ENCODE data around the gene SPATA33.
"Not testable (repeated sequence)": the region's sequence is repeated elsewhere in the genome, so short reads cannot be mapped to it uniquely, and the experiment has no call there.

SPATA33 gene

GRCh38 chr16:89690392-89690901 is 32.8 kb downstream of the SPATA33 start:
- TF ChIP-seq, protein P1, sequence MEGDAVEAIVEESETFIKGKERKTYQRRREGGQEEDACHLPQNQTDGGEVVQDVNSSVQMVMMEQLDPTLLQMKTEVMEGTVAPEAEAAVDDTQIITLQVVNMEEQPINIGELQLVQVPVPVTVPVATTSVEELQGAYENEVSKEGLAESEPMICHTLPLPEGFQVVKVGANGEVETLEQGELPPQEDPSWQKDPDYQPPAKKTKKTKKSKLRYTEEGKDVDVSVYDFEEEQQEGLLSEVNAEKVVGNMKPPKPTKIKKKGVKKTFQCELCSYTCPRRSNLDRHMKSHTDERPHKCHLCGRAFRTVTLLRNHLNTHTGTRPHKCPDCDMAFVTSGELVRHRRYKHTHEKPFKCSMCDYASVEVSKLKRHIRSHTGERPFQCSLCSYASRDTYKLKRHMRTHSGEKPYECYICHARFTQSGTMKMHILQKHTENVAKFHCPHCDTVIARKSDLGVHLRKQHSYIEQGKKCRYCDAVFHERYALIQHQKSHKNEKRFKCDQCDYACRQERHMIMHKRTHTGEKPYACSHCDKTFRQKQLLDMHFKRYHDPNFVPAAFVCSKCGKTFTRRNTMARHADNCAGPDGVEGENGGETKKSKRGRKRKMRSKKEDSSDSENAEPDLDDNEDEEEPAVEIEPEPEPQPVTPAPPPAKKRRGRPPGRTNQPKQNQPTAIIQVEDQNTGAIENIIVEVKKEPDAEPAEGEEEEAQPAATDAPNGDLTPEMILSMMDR (IDR thresholded peaks at IDR 0.05; ENCODE audit: low read depth, low read length) = no peak
- H3K9me3 ChIP-seq = no peaks in the 10 kb centered on the region
- H3K27me3 ChIP-seq = no peaks in the 10 kb centered on the region
- H3K4me1 ChIP-seq = no peaks in the 10 kb centered on the region; the same call in 1 of the 2 replicates
- H3K36me3 ChIP-seq = peaks cover 32% of the 10 kb centered on the region
- DNase-seq = no peak
- no peak overlapping the region for H3K4me3 ChIP-seq (ENCODE audit: low read depth, low read length)

- Histone ChIP-seq H3K4me1 (no peaks in the 10 kb centered on the region; the same call in 1 of the 2 replicates), H3K36me3 (peaks cover 40% of the 10 kb centered on the region)
- TF ChIP-seq, protein P1 (IDR thresholded peaks at IDR 0.05; ENCODE audit: low read depth, low read length) = no peak
Measured at GRCh38 chr16:89691231-89691985, 33.8 kb downstream of the SPATA33 start.

GRCh38 chr16:89691986-89692569 is 34.4 kb downstream of the SPATA33 start:
- Histone ChIP-seq H3K36me3 (peaks cover 47% of the 10 kb centered on the region), H3K4me3 (ENCODE audit: low read depth, low read length) (no peak overlapping the region), H3K27me3 (no peaks in the 10 kb centered on the region), H3K4me1 (peaks cover 6% of the 10 kb centered on the region), H3K9me3 (no peaks in the 10 kb centered on the region)
- DNase-seq = no peak
- TF ChIP-seq, protein P1 (IDR thresholded peaks at IDR 0.05; ENCODE audit: low read depth, low read length) = no peak

More at GRCh38 chr16:89691231-89691985, 33.8 kb downstream of the SPATA33 start:
- Histone ChIP-seq H3K4me3 (ENCODE audit: low read depth, low read length) (no peak overlapping the region), H3K9me3 (no peaks in the 10 kb centered on the region), H3K27me3 (no peaks in the 10 kb centered on the region)
- no peak for DNase-seq

- no peak overlapping the region for H3K4me3 ChIP-seq (ENCODE audit: low read depth, low read length)
- H3K4me1 ChIP-seq = peaks cover 16% of the 10 kb centered on the region
- H3K27me3 ChIP-seq = no peaks in the 10 kb centered on the region
- peaks cover 47% of the 10 kb centered on the region for H3K36me3 ChIP-seq
- DNase-seq = no peak
- TF ChIP-seq, protein P1 (IDR thresholded peaks at IDR 0.05; ENCODE audit: low read depth, low read length) = no peak
- H3K9me3 ChIP-seq = no peaks in the 10 kb centered on the region
Measured at GRCh38 chr16:89693289-89693731, 35.7 kb downstream of the SPATA33 start.

DNA sequence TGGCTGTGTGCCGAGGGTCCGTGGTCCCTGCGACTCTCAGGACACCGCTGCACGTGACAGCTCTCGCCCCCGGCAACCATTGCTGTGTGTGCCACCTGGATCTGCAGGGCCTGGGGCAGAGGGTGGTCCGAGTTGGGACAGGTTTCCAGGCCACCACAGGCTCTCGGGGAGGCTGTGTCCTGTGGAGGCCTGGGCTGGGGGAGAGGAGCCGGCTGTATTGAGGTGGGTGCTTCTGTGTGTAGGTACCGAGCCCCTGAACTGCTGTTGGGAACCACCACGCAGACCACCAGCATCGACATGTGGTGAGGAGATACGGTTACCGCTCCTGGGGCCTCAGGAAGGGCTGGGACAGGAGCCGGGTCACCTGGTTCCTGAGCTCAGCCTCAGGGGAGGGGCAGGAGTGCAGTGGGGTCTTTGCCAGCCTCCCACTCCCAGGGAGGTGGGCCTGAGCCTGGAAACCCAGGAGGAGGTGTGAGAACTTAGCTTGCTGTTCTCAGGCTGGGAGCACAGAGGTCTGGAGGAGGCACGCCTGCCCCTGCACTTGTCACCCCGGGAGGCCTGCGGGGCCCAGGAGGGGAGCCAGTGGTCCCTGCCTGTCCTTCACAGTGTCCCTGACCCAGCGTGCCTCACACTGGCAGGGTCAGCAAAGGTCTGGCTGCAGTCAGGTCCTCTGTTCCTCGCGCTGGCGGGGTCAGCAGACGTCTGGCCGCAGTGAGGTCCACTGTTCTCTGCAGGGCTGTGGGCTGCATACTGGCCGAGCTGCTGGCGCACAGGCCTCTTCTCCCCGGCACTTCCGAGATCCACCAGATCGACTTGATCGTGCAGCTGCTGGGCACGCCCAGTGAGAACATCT is 36.5 kb downstream of the SPATA33 start:
- no peak for DNase-seq
- Histone ChIP-seq H3K27me3 (no peaks in the 10 kb centered on the region), H3K4me1 (peaks cover 16% of the 10 kb centered on the region), H3K4me3 (ENCODE audit: low read depth, low read length) (no peak overlapping the region), H3K9me3 (no peaks in the 10 kb centered on the region), H3K36me3 (peaks cover 46% of the 10 kb centered on the region)
- TF ChIP-seq, protein P1 (IDR thresholded peaks at IDR 0.05; ENCODE audit: low read depth, low read length) = no peak

GRCh38 chr16:89694784-89695085 is 37.1 kb downstream of the SPATA33 start:
- peaks cover 42% of the 10 kb centered on the region for H3K36me3 ChIP-seq
- not testable (repeated sequence) for H3K9me3 ChIP-seq
- peaks cover 17% of the 10 kb centered on the region for H3K4me1 ChIP-seq

More at GRCh38 chr16:89694784-89695085, 37.1 kb downstream of the SPATA33 start:
- DNase-seq; H3K4me3 ChIP-seq (ENCODE audit: low read depth, low read length); H3K27me3 ChIP-seq: not testable (repeated sequence)
